GM23338 (cell line): ENCODE data around the gene LSM11. TPM values are rescaled to one million over a fixed set of nuclear protein-coding genes. Genes with fewer than 3 reads are reported as not detected.

Experiments
- ATAC-seq: fragments of 200-7000 bp; cut with Tn5 transposase; 3 replicates; pipeline ENCODE4 v1.9.1; 2020
- DNase-seq: peaks from one replicate; pipeline ENCODE4 v3.0.0-alpha.2; 2015; ENCODE audit warnings: low spot score
- H2AFZ ChIP-seq: fragments of 200-600 bp; sonication (generic); 2 replicates; pipeline ENCODE4 v1.8.0; 2016; ENCODE audit warnings: antibody characterized with exemption, mild to moderate bottlenecking, moderate library complexity
- H3F3A ChIP-seq: fragments of 200-600 bp; sonication (generic); replicated peaks from 2 replicates; pipeline ENCODE4 v1.8.0; 2017; ENCODE audit warnings: antibody characterized with exemption, mixed run types, low read depth
- H3K27ac ChIP-seq: fragments of 200-600 bp; sonication (generic); 2 replicates; pipeline ENCODE4 v1.6.1; 2016; ENCODE audit warnings: low read depth
- H3K27me3 ChIP-seq: fragments of 200-600 bp; sonication (generic); 2 replicates; pipeline ENCODE4 v1.8.0; 2016; ENCODE audit warnings: mild to moderate bottlenecking, mixed run types, moderate library complexity; ENCODE audit not compliant: insufficient read depth
- H3K36me3 ChIP-seq: fragments of 200-600 bp; sonication (generic); 2 replicates; pipeline ENCODE4 v1.8.0; 2016; ENCODE audit warnings: mild to moderate bottlenecking; ENCODE audit not compliant: insufficient read depth
- H3K4me1 ChIP-seq: fragments of 200-600 bp; sonication (generic); 2 replicates; pipeline ENCODE4 v1.8.0; 2016; ENCODE audit warnings: mild to moderate bottlenecking, moderate library complexity; ENCODE audit not compliant: insufficient read depth
- H3K4me2 ChIP-seq: fragments of 200-600 bp; sonication (generic); 2 replicates; pipeline ENCODE4 v1.7.1; 2017; ENCODE audit warnings: mixed run types
- H3K4me3 ChIP-seq: fragments of 200-600 bp; sonication (generic); 2 replicates; pipeline ENCODE4 v1.6.1; 2016; ENCODE audit warnings: mixed run types
- H3K79me2 ChIP-seq: fragments of 200-600 bp; sonication (generic); replicated peaks from 2 replicates; pipeline ENCODE4 v1.8.0; 2017; ENCODE audit warnings: mild to moderate bottlenecking; ENCODE audit not compliant: insufficient read depth
- H3K9me2 ChIP-seq: fragments of 200-600 bp; sonication (generic); 2 replicates; pipeline ENCODE4 v1.8.0; 2017; ENCODE audit not compliant: insufficient read depth
- H4K20me1 ChIP-seq: fragments of 200-600 bp; sonication (generic); replicated peaks from 2 replicates; pipeline ENCODE4 v1.8.0; 2017; ENCODE audit warnings: mild to moderate bottlenecking; ENCODE audit not compliant: insufficient read depth
- H3K27ac Mint-ChIP-seq: 2 replicates; pipeline ENCODE4 v1.8.0; 2020; ENCODE audit warnings: inconsistent platforms, mild to moderate bottlenecking, moderate library complexity, mixed read lengths
- H3K27me3 Mint-ChIP-seq: 3 replicates; pipeline ENCODE4 v1.8.0; 2022; ENCODE audit warnings: low read depth, mild to moderate bottlenecking, moderate library complexity, mixed read lengths, inconsistent platforms; ENCODE audit not compliant: insufficient read depth, poor library complexity
- H3K36me3 Mint-ChIP-seq: 3 replicates; pipeline ENCODE4 v1.8.0; 2021; ENCODE audit warnings: low read depth, mild to moderate bottlenecking, inconsistent platforms, moderate library complexity, mixed read lengths
- H3K4me1 Mint-ChIP-seq: 3 replicates; pipeline ENCODE4 v1.8.0; 2020; ENCODE audit warnings: mild to moderate bottlenecking, inconsistent platforms, mixed read lengths
- H3K4me3 Mint-ChIP-seq: 3 replicates; pipeline ENCODE4 v1.8.0; 2021; ENCODE audit warnings: moderate library complexity, mild to moderate bottlenecking, inconsistent platforms, mixed read lengths
- H3K9me3 Mint-ChIP-seq: 3 replicates; pipeline ENCODE4 v1.8.0; 2020; ENCODE audit warnings: moderate library complexity, mild to moderate bottlenecking, inconsistent platforms, mixed read lengths
- EZH2 ChIP-seq: fragments of 200-600 bp; sonication (generic); IDR thresholded peaks from one replicate; pipeline ENCODE4 v1.8.0; 2017; ENCODE audit warnings: antibody characterized with exemption, mild to moderate bottlenecking, low read depth; ENCODE audit not compliant: unreplicated experiment
- JUNB ChIP-seq: IDR thresholded peaks from one replicate; pipeline ENCODE4 v1.6.1; 2016; ENCODE audit warnings: antibody characterized with exemption; ENCODE audit not compliant: unreplicated experiment
- NANOG ChIP-seq: IDR thresholded peaks from 2 replicates; pipeline ENCODE4 v1.6.1; 2016; ENCODE audit warnings: antibody characterized with exemption, borderline replicate concordance
- POLR2AphosphoS5 ChIP-seq: IDR thresholded peaks from 2 replicates; pipeline ENCODE4 v1.6.1; 2016; ENCODE audit warnings: antibody characterized with exemption, low read depth
- REST ChIP-seq: IDR thresholded peaks from one replicate; pipeline ENCODE4 v1.6.1; 2018; ENCODE audit warnings: antibody characterized with exemption; ENCODE audit not compliant: unreplicated experiment
- STAT1 ChIP-seq: IDR thresholded peaks from one replicate; pipeline ENCODE4 v1.6.1; 2016; ENCODE audit warnings: antibody characterized with exemption; ENCODE audit not compliant: unreplicated experiment
- ZNF114 ChIP-seq: fragments of 250-450 bp; sonication (Bioruptor Pico); IDR thresholded peaks from 2 replicates; pipeline ENCODE4 v1.5.0; 2020; ENCODE audit warnings: mild to moderate bottlenecking, moderate library complexity
- ZNF331 ChIP-seq: fragments of 250-450 bp; sonication (Bioruptor Pico); IDR thresholded peaks from 2 replicates; pipeline ENCODE4 v1.5.0; 2020; ENCODE audit warnings: low read depth, mild to moderate bottlenecking, moderate library complexity
- polyA plus RNA-seq: library from polyadenylated mRNA; unstranded; fragments of >200 nt; fragmentation: Nextera tagmentation; extraction: Ambion mirVana; gene quantifications from 2 replicates; pipeline ENCODE4 v1.2.1, GENCODE V29; 2016
- total RNA-seq: library from RNA; depleted of rRNA; stranded (reverse); fragments of >200 nt; shearing (Covaris generic); gene quantifications from 2 replicates; pipeline ENCODE4 v1.2.3, GENCODE V29; 2014
- TF ChIP-seq, protein P1 (sequence below), 2 experiments: fragments of 200-600 bp in 1 of 2; sonication (generic) in 1 of 2; conservative IDR thresholded peaks; 2 replicates each; pipeline versions ENCODE4 v1.5.1 to v1.6.1; 2016 to 2017; ENCODE audit warnings: antibody characterized with exemption in 2 of 2, low read depth in 2 of 2, mild to moderate bottlenecking in 2 of 2, moderate library complexity in 1 of 2
- TF ChIP-seq, protein P2 (sequence below): IDR thresholded peaks from 2 replicates; pipeline ENCODE4 v1.6.1; 2016; ENCODE audit warnings: antibody characterized with exemption

The LSM11 gene
- total and polyA plus RNA-seq, 2 experiments from 2014 or later: 1.2 to 3.8 TPM

DNA sequence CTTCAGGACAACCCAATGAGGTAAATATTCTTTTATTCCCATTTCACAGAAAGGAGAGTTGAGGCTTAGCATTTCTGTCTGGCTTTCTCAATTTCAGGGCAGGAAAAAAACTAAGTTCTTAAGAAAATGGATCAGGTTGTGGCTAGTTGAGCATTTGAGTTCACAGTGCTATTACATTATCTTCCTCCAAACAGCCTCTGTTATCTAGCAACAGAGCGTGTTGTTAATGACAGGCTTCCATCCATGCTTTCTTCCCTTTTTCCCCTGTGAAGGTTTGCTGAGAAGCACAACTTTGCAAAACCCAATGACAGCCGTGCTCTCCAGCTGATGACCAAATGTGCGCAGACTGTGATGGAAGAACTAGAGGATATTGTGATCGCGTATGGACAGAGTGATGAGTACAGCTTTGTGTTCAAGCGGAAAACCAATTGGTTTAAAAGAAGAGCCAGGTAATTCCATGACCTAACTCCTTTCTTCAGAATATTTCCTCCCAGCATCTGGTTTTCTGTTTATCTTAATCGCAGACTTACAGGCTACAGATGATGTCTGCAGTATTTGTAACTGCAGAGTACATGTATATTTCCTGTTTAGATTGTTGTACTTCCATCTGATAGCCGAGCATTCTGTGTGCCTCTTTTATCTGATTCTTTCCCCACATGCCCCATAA, 10.8 kb upstream of the LSM11 start:
- Histone ChIP-seq H3K4me1 (0 out of 2 replicates have a peak, but pooled peaks cover 3% of the 10 kb centered on the region), H3K79me2 (peaks cover 3% of the 10 kb centered on the region; the same call in 1 of the 2 replicates), H3K27ac (no peak overlapping the region), H3K36me3 (peaks cover 32% of the 10 kb centered on the region), H3F3A (no peaks in the 10 kb centered on the region), H4K20me1 (0 out of 2 replicates have a peak, but pooled peaks cover 10% of the 10 kb centered on the region), H3K9me2 (no peaks in the 10 kb centered on the region), H3K4me2 (no peak overlapping the region), H3K4me3 (no peak overlapping the region), H2AFZ (no peak overlapping the region), H3K27me3 (no peaks in the 10 kb centered on the region)
- peaks cover 12% of the 10 kb centered on the region for H3K27me3 Mint-ChIP-seq
- TF ChIP-seq ZNF331 (no peak), REST (no peak), EZH2 (no peak)
- H3K9me3 Mint-ChIP-seq: no peaks in the 10 kb centered on the region
- H3K4me1 Mint-ChIP-seq: peaks cover 5% of the 10 kb centered on the region
- no peak for ATAC-seq
- no peak for DNase-seq
- peak overlapping the region; percentile 98; the same call in 1 of the 3 replicates for H3K4me3 Mint-ChIP-seq
- H3K27ac Mint-ChIP-seq: no peak overlapping the region
- peaks cover 39% of the 10 kb centered on the region for H3K36me3 Mint-ChIP-seq

GRCh38 chr5:157734436-157734835, 9.1 kb upstream of the LSM11 start:
- DNase-seq (no peak), ATAC-seq (no peak)
- Mint-ChIP-seq H3K4me1 (peaks cover 5% of the 10 kb centered on the region), H3K27me3 (peaks cover 12% of the 10 kb centered on the region), H3K4me3 (no peak overlapping the region), H3K27ac (no peak overlapping the region), H3K9me3 (no peaks in the 10 kb centered on the region), H3K36me3 (peaks cover 57% of the 10 kb centered on the region)
- Histone ChIP-seq H3K36me3 (peaks cover 44% of the 10 kb centered on the region), H3F3A (no peaks in the 10 kb centered on the region), H3K79me2 (peaks cover 3% of the 10 kb centered on the region; the same call in 1 of the 2 replicates), H4K20me1 (0 out of 2 replicates have a peak, but pooled peaks cover 10% of the 10 kb centered on the region), H3K27me3 (no peaks in the 10 kb centered on the region), H3K9me2 (no peaks in the 10 kb centered on the region), H3K4me3 (no peak overlapping the region), H2AFZ (no peak overlapping the region), H3K27ac (no peak overlapping the region), H3K4me2 (no peak overlapping the region), H3K4me1 (0 out of 2 replicates have a peak, but pooled peaks cover 3% of the 10 kb centered on the region)
- TF ChIP-seq POLR2AphosphoS5 (no peak), STAT1 (no peak), ZNF114 (no peak), JUNB (no peak), NANOG (no peak)
- TF ChIP-seq, protein P1, sequence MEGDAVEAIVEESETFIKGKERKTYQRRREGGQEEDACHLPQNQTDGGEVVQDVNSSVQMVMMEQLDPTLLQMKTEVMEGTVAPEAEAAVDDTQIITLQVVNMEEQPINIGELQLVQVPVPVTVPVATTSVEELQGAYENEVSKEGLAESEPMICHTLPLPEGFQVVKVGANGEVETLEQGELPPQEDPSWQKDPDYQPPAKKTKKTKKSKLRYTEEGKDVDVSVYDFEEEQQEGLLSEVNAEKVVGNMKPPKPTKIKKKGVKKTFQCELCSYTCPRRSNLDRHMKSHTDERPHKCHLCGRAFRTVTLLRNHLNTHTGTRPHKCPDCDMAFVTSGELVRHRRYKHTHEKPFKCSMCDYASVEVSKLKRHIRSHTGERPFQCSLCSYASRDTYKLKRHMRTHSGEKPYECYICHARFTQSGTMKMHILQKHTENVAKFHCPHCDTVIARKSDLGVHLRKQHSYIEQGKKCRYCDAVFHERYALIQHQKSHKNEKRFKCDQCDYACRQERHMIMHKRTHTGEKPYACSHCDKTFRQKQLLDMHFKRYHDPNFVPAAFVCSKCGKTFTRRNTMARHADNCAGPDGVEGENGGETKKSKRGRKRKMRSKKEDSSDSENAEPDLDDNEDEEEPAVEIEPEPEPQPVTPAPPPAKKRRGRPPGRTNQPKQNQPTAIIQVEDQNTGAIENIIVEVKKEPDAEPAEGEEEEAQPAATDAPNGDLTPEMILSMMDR (conservative IDR thresholded peaks at IDR 0.05; ENCODE audit: low read depth in 2 of 2): no peak
- TF ChIP-seq, protein P2, sequence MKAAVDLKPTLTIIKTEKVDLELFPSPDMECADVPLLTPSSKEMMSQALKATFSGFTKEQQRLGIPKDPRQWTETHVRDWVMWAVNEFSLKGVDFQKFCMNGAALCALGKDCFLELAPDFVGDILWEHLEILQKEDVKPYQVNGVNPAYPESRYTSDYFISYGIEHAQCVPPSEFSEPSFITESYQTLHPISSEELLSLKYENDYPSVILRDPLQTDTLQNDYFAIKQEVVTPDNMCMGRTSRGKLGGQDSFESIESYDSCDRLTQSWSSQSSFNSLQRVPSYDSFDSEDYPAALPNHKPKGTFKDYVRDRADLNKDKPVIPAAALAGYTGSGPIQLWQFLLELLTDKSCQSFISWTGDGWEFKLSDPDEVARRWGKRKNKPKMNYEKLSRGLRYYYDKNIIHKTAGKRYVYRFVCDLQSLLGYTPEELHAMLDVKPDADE: no peak
